Measurements from ENCODE around the gene TFCP2. TPM values are rescaled to one million over a fixed set of nuclear protein-coding genes. Genes with fewer than 3 reads are reported as not detected.

TFCP2 gene
- total and polyA plus RNA-seq, 12 donors = 9.4 to 28.7 (median 17.1) TPM

- DNase-seq = no peak
- Histone ChIP-seq H3K27ac (no peak overlapping the region), H3K36me3 (replicated peaks in 1 of 2) (no peaks in the 10 kb centered on the region), H3K27me3 (no peaks in the 10 kb centered on the region), H3K9me3 (replicated peaks in 1 of 3) (no peaks in the 10 kb centered on the region), H3K4me1 (replicated peaks in 1 of 2) (peaks cover 4 to 21% of the 10 kb centered on the region in 2 donors), H3K4me3 (no peak overlapping the region)
- intact Hi-C loops (cut with DNase I) = no loop called here
- WGBS, 4 donors = 94 to 96% (median 95%) methylated on average over 5 of the region's 5 CpGs
- no peak for TF ChIP-seq CTCF (IDR thresholded peaks at IDR 0.05)
- no peak for TF ChIP-seq POLR2A (IDR thresholded peaks at IDR 0.05)
These were observed 42.0 kb upstream of the TFCP2 start for GRCh38 chr12:51214895-51215294.

DNA sequence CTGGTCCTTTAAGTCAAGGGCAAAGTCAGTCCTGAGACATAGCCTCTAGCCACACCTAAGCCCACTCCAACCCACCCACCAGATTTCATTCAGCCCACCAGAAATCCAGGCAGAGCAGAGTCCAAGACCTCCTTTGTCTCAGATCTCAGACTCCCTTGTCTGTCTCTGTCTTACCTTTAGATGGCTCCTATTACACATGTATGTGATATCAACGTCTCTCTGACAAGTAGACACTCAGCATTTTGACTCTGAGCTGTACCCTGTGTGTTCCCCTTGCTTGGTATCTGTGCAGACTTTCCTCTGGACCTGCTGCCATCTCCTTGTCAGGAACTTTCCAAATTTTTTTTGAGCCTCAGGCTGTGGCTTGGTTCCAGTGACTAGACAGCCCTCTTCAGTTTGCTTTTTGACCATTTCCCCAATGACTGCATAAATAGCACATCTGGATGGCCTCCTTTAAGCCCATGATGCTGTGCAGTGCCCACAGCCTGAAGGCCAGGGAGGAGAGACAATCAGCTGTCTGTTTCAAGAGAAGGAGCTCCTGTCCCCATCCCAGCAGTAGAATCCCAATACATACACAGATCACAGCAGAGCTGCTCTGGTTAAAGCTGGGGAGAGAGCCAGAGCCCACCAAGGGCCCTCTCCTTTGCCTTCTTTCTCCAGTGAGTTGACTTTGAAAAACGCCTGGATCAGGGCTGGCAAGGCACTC is 37.9 kb upstream of the TFCP2 start:
- intact Hi-C loops (cut with DNase I) = no loop called here
- DNase-seq = no peak
- H3K4me1 ChIP-seq (replicated peaks in 1 of 2) = no peaks in the 10 kb centered on the region
- H3K27me3 ChIP-seq = no peaks in the 10 kb centered on the region
- H3K9me3 ChIP-seq (replicated peaks in 1 of 3) = no peaks in the 10 kb centered on the region
- H3K36me3 ChIP-seq (replicated peaks in 1 of 2) = no peaks in the 10 kb centered on the region
- 74 to 93% (median 78%) methylated on average over 2 of the region's 2 CpGs for whole genome bisulfite sequencing, 4 donors
- TF ChIP-seq POLR2A (IDR thresholded peaks at IDR 0.05) = no peak
- no peak for TF ChIP-seq CTCF (IDR thresholded peaks at IDR 0.05)
- no peak overlapping the region for H3K27ac ChIP-seq
- H3K4me3 ChIP-seq = no peak overlapping the region

DNA sequence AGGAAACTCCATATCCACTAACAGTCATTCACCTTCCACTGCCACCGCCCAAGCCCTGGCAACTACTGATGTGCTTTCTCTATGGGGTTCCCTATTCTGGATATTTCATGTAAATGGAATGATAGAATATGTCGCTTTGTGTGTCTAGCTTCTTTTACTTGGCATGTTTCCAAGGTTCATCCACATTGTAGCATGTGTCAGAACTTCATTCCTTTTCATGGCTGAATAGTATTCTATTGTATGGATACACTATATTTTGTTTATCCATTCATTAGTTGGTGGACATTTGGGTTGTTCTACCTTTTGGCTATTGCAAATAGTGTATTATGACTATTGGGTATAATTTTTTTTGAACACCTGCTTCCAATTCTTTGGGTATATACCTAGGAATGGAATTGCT is 36.3 kb upstream of the TFCP2 start:
- TF ChIP-seq CTCF (IDR thresholded peaks at IDR 0.05) (no peak), POLR2A (IDR thresholded peaks at IDR 0.05) (no peak)
- Histone ChIP-seq H3K9me3 (replicated peaks in 1 of 3) (no peaks in the 10 kb centered on the region), H3K36me3 (replicated peaks in 1 of 2) (no peaks in the 10 kb centered on the region), H3K4me1 (replicated peaks in 1 of 2) (no peaks in the 10 kb centered on the region), H3K27me3 (no peaks in the 10 kb centered on the region), H3K4me3 (no peak overlapping the region), H3K27ac (no peak overlapping the region)
- DNase-seq = no peak
- 95 to 100% (median 98%) methylated on average over 2 of the region's 2 CpGs for WGBS, 4 donors
- intact Hi-C loops (cut with DNase I) = no loop called here

DNA sequence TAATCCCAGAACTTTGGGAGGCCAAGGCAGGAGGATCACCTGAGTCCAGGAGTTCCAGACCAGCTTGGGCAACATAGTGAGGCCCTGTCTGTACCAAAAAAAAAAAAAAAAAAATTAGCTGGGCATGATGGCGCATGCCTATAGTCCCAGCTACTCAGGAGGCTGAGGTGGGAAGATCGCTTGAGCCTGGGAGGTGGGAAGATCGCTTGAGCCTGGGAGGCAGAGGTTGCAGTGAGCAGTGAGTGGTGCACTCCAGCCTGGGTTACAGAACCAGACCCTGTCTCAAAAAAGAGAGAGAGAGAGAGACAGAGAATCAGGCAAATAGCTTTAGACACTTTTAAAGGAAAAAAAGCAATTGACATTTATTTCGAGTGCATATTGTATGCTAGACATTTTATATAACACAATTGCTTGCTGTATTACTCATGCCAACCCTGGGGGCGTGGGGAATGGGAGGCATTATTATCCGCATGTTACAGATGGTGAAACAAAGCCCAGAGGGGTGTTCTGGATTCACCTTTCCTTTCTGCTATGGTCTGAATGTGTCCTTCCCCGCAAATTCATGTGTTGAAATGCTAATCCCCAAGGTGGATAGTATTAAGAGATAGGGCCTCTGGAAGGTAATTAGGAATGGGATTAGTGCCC is 35.2 kb upstream of the TFCP2 start:
- no peak overlapping the region for H3K4me3 ChIP-seq
- H3K9me3 ChIP-seq (replicated peaks in 1 of 3) = no peaks in the 10 kb centered on the region
- no peaks in the 10 kb centered on the region for H3K36me3 ChIP-seq (replicated peaks in 1 of 2)
- intact Hi-C loops (cut with DNase I) = no loop called here
- WGBS, 4 donors = 91 to 97% (median 96%) methylated on average over 7 of the region's 7 CpGs
- H3K27ac ChIP-seq = no peak overlapping the region
- TF ChIP-seq POLR2A (IDR thresholded peaks at IDR 0.05) = no peak
- TF ChIP-seq CTCF (IDR thresholded peaks at IDR 0.05) = no peak
- no peaks in the 10 kb centered on the region for H3K27me3 ChIP-seq
- DNase-seq = no peak
- H3K4me1 ChIP-seq (replicated peaks in 1 of 2) = no peaks in the 10 kb centered on the region
